ENCODE data around the gene SGPL1. TPM values are rescaled to one million over a fixed set of nuclear protein-coding genes. Genes with fewer than 3 reads are reported as not detected.
A peak's percentile ranks its signal among the peaks of the same experiment; 100 is the strongest.

SGPL1 gene
- total RNA-seq, 1 donor from 2014 or later, result 111 TPM

DNA sequence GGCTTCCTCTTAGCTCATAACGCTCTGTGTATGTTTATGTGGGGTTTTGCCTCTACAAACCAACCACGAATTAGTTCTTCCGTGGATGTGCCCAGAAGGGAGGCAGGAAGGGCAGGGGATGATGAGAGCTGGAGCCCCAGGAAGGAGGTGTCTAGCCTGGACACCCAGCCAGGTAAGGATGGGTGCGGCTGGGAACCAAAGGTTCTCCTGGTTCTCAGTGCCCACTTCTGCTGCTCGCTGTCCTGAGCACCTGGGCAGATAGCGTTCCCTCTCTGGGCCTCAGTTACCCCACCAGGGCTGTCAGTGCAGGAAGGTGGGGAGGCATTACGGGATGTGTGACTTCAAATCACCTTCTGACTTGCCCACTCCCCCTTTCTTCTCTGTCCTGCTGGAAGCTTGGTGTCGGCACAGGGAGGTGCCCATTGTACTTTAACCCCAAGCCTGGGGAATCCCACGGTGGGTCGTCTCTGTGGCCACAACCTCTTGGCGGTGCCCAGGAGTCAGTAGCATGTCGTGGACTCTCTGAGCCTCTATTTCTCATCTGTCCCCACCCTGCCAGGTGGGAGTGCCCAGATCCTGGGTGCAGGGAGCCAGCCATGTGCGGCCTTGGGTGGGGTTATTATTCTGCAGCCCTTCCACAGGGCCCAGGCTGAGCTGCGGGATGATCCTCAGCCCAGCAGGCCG, 91.3 kb downstream of the SGPL1 start:
- peaks cover 23% of the 10 kb centered on the region for H3K4me1 Mint-ChIP-seq (ENCODE audit: low read depth, unreplicated experiment)
- peaks cover 4% of the 10 kb centered on the region for H3K27me3 Mint-ChIP-seq (ENCODE audit: unreplicated experiment)
- H3K27ac Mint-ChIP-seq (ENCODE audit: unreplicated experiment), result no peak overlapping the region
- no peak overlapping the region for H3K4me3 Mint-ChIP-seq (ENCODE audit: unreplicated experiment)
- DNase-seq, result peak; percentile 21
- no peaks in the 10 kb centered on the region for H3K9me3 Mint-ChIP-seq (ENCODE audit: unreplicated experiment)
- TF ChIP-seq, protein P1, sequence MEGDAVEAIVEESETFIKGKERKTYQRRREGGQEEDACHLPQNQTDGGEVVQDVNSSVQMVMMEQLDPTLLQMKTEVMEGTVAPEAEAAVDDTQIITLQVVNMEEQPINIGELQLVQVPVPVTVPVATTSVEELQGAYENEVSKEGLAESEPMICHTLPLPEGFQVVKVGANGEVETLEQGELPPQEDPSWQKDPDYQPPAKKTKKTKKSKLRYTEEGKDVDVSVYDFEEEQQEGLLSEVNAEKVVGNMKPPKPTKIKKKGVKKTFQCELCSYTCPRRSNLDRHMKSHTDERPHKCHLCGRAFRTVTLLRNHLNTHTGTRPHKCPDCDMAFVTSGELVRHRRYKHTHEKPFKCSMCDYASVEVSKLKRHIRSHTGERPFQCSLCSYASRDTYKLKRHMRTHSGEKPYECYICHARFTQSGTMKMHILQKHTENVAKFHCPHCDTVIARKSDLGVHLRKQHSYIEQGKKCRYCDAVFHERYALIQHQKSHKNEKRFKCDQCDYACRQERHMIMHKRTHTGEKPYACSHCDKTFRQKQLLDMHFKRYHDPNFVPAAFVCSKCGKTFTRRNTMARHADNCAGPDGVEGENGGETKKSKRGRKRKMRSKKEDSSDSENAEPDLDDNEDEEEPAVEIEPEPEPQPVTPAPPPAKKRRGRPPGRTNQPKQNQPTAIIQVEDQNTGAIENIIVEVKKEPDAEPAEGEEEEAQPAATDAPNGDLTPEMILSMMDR (IDR thresholded peaks at IDR 0.05; ENCODE audit: partially characterized antibody, unreplicated experiment), result no peak
- no peaks in the 10 kb centered on the region for H3K36me3 Mint-ChIP-seq (ENCODE audit: unreplicated experiment)

DNA sequence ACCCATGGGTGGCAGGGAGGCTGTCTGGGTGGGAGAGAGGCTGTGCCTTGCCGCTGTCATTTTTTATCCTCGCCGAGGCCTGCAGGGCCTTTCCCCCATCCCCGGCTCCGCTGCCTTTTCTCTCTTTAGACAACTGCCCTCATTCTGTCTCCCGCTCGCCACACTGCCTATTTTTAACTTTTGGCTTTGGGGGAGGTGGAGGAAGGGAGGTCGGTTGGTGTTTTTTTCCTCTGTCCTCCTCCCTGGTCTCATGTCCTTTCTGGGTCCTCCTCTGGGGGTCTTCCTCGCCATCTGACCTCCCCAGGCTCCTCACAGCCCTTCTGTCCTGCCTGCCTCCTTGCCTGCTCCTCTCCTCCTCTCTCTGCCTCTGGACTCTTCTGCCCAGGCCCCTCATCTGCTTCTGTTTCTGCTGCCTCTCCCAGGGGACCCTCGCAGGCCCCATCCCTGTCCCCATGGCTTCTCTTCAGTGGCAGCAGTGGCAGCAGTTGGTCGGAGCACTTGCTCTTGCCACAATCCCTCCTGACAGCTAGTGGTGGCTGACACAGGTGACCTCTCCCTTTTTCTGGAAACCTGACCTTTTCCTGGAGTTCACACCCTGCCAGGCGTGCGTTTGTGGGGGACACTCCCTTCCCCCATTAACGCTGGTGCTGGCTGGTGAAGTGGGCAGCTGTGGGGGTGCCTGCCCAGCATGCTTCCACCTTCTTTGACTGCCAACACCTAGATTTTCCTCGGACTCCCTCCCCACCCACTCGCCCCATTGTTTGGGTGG, 92.1 kb downstream of the SGPL1 start:
- peaks cover 23% of the 10 kb centered on the region for H3K4me1 Mint-ChIP-seq (ENCODE audit: low read depth, unreplicated experiment)
- H3K36me3 Mint-ChIP-seq (ENCODE audit: unreplicated experiment), result no peaks in the 10 kb centered on the region
- peaks cover 4% of the 10 kb centered on the region for H3K27me3 Mint-ChIP-seq (ENCODE audit: unreplicated experiment)
- peak overlapping the region; percentile 45 for H3K27ac Mint-ChIP-seq (ENCODE audit: unreplicated experiment)
- H3K9me3 Mint-ChIP-seq (ENCODE audit: unreplicated experiment), result no peaks in the 10 kb centered on the region
- TF ChIP-seq, protein P1 (IDR thresholded peaks at IDR 0.05; ENCODE audit: partially characterized antibody, unreplicated experiment), result no peak
- DNase-seq, result peak; percentile 41
- peak overlapping the region; percentile 23 for H3K4me3 Mint-ChIP-seq (ENCODE audit: unreplicated experiment)

DNA sequence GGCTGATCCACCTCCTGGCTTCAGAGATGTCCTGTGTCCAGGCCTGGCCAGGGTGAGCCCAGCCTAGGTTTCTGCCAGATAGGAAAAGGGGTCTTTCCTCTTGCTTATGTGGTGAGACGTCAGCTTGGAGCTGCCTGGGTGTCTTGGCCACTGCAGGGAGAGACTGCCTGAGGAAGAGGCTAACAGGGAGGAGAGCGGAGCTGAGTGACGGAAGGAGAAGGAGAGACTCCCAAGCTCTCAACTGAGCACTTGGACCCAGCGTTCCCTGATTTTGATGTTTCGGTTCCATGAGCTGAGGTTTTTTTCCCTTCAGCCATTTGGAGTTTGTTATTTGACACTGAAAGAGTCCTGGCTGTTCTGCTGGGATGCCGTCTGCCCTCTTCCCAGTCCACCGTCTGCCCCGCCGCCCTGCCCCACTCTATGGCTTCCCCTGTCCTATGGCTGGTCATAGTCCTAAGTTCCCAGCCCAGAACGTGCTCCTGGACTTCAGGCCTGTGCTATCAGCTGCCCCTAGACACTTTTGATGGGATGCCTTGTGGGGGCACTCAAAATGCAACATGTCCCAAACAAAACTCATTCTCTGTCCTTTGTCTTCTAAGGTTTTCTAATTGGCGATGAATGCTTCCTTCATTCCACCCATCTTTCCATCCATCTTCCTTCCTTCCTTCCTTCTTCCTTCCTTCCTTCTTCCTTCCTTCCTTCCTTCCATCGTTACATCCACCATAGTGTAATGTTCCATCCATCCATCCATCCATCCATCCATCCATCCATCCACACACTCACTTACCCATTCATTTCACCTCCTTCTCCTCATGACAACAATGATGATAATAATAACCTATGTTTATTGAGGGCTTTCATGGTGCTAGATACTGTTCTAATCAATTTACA, 92.9 kb downstream of the SGPL1 start:
- TF ChIP-seq, protein P1 (IDR thresholded peaks at IDR 0.05; ENCODE audit: partially characterized antibody, unreplicated experiment), result no peak
- H3K4me3 Mint-ChIP-seq (ENCODE audit: unreplicated experiment), result peak overlapping the region; percentile 18
- DNase-seq, result peak; percentile 17
- peaks cover 22% of the 10 kb centered on the region for H3K4me1 Mint-ChIP-seq (ENCODE audit: low read depth, unreplicated experiment)
- H3K27ac Mint-ChIP-seq (ENCODE audit: unreplicated experiment), result no peak overlapping the region
- H3K27me3 Mint-ChIP-seq (ENCODE audit: unreplicated experiment), result peaks cover 4% of the 10 kb centered on the region
- no peaks in the 10 kb centered on the region for H3K36me3 Mint-ChIP-seq (ENCODE audit: unreplicated experiment)
- no peaks in the 10 kb centered on the region for H3K9me3 Mint-ChIP-seq (ENCODE audit: unreplicated experiment)

DNA sequence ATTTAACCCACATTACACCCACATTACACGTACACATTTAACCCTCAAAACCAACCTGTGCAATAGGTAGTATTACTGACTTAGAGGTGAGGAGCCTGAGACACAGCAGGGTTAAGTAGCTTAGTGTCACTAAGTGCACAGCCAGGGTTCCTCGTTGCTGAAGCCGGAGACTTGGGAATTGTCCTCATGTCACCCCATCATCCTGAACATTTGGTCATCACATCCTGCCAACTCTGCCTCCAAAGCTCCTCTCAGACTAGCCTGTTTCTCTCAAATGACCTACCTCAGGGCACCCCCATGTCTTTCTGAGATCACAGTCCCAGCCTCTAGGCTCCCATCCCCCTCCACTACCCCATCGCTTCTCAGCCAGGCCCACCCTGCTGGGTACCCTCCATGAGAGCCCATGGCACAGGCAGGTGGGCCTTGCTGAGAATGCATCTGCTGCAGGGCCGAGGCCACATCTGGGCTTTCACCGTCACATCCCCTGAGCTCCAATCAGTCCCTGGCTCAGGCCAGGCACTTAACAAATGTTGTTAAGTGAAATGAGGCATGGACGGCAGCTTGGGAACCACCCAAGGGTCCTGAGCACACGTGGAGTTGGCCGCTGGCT, 93.7 kb downstream of the SGPL1 start:
- Mint-ChIP-seq H3K4me1 (ENCODE audit: low read depth, unreplicated experiment) (peaks cover 22% of the 10 kb centered on the region), H3K27ac (ENCODE audit: unreplicated experiment) (no peak overlapping the region), H3K36me3 (ENCODE audit: unreplicated experiment) (no peaks in the 10 kb centered on the region), H3K9me3 (ENCODE audit: unreplicated experiment) (no peaks in the 10 kb centered on the region), H3K27me3 (ENCODE audit: unreplicated experiment) (peaks cover 4% of the 10 kb centered on the region), H3K4me3 (ENCODE audit: unreplicated experiment) (no peak overlapping the region)
- peak; percentile 15 for DNase-seq
- TF ChIP-seq, protein P1 (IDR thresholded peaks at IDR 0.05; ENCODE audit: partially characterized antibody, unreplicated experiment), result no peak

Measured in glutamatergic neuron (in vitro differentiated cells).